ENCODE measurements around the gene KRT4. TPM values are rescaled to one million over a fixed set of nuclear protein-coding genes. Genes with fewer than 3 reads are reported as not detected.
"Not testable (repeated sequence)": the region's sequence is repeated elsewhere in the genome, so short reads cannot be mapped to it uniquely, and the experiment has no call there.

Gene KRT4
- total and polyA plus RNA-seq, 3 donors from 2014 or later = 0.19 TPM; not detected in 2

DNA sequence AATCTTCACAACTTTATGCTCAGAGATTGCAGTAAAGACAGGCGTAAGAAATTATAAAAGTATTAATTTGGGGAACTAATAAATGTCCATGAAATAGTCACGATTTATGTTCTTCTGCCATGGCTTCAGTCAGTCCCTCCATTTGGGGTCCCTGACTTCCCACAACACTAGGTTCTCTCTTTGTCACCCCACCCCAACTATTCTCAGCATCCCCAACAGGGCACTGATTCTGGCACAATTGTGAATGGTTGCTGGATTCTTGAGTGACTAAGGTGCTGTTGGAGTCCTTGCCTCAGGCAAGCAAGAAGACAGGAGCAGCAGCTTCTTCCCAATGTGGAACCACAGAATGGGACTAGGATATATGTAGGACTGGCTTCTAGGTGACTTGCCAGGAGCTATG is 52.1 kb downstream of the KRT4 start:
- Histone ChIP-seq H3K4me1 (no peaks in the 10 kb centered on the region), H3K27ac (no peak overlapping the region), H3K9me3 (no peaks in the 10 kb centered on the region), H3K4me3 (no peak overlapping the region), H3K27me3 (no peaks in the 10 kb centered on the region), H3K36me3 (ENCODE audit: low read depth, missing control alignments) (no peaks in the 10 kb centered on the region)
- WGBS, 2 donors = 71 to 96% methylated on average over 2 of the region's 2 CpGs
- intact Hi-C loops (cut with DNase I; ENCODE audit: low total_unique reads) = no loop called here
- DNase-seq = no peak
- TF ChIP-seq, protein P1, sequence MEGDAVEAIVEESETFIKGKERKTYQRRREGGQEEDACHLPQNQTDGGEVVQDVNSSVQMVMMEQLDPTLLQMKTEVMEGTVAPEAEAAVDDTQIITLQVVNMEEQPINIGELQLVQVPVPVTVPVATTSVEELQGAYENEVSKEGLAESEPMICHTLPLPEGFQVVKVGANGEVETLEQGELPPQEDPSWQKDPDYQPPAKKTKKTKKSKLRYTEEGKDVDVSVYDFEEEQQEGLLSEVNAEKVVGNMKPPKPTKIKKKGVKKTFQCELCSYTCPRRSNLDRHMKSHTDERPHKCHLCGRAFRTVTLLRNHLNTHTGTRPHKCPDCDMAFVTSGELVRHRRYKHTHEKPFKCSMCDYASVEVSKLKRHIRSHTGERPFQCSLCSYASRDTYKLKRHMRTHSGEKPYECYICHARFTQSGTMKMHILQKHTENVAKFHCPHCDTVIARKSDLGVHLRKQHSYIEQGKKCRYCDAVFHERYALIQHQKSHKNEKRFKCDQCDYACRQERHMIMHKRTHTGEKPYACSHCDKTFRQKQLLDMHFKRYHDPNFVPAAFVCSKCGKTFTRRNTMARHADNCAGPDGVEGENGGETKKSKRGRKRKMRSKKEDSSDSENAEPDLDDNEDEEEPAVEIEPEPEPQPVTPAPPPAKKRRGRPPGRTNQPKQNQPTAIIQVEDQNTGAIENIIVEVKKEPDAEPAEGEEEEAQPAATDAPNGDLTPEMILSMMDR (IDR thresholded peaks at IDR 0.05) = no peak
- TF ChIP-seq POLR2A (IDR thresholded peaks at IDR 0.05) = no peak

DNA sequence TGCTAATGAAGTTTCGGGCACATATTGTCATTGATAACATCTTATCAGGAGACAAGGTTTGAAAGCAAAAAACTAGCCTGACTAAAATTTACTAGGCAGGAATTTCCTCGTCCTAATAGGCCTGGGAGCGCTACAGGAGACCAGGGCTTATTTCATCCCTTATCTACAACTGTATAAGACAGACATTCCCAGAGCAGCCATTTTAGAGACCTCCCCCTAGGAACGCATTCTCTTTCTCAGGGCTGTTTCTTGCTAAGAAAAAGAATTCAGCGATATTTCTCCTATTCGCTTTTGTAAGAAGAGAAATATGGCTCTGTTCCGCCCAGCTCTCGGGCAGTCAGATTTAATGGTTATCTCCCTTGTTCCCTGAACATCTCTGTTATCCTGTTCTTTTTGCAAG is 52.7 kb downstream of the KRT4 start:
- H3K4me3 ChIP-seq; DNase-seq; H3K4me1 ChIP-seq; intact Hi-C loops (cut with DNase I; ENCODE audit: low total_unique reads); H3K27me3 ChIP-seq; H3K36me3 ChIP-seq (ENCODE audit: low read depth, missing control alignments); H3K27ac ChIP-seq; H3K9me3 ChIP-seq: not testable (repeated sequence)
- WGBS, 2 donors = 79 to 80% methylated on average over 8 of the region's 8 CpGs

DNA sequence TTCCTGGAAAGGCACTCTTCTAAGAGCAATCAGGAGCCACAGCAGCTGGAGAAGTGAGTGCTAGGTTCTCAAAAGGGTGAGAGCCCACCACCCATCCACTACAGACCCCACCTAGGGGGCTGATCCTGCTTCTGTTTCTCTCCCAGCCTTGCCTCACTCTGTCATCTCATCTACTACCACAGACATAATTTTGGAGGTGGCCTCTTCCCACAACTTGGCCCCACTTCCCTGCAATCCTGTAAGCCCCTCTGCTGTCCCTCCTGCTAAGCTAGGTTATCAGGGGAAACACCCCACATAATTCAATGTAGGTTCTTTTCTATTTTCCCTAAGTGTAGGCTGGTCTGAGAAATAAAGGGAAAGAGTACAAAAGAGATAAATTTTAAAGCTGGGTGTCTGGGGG is 53.3 kb downstream of the KRT4 start:
- no peak overlapping the region for H3K4me3 ChIP-seq
- no peak for DNase-seq
- intact Hi-C loops (cut with DNase I; ENCODE audit: low total_unique reads) = no loop called here
- H3K4me1 ChIP-seq = no peaks in the 10 kb centered on the region
- H3K9me3 ChIP-seq = no peaks in the 10 kb centered on the region
- no peak for TF ChIP-seq POLR2A (IDR thresholded peaks at IDR 0.05)
- TF ChIP-seq, protein P1 (IDR thresholded peaks at IDR 0.05) = no peak
- no peak overlapping the region for H3K27ac ChIP-seq
- H3K36me3 ChIP-seq (ENCODE audit: low read depth, missing control alignments) = no peaks in the 10 kb centered on the region
- no peaks in the 10 kb centered on the region for H3K27me3 ChIP-seq

DNA sequence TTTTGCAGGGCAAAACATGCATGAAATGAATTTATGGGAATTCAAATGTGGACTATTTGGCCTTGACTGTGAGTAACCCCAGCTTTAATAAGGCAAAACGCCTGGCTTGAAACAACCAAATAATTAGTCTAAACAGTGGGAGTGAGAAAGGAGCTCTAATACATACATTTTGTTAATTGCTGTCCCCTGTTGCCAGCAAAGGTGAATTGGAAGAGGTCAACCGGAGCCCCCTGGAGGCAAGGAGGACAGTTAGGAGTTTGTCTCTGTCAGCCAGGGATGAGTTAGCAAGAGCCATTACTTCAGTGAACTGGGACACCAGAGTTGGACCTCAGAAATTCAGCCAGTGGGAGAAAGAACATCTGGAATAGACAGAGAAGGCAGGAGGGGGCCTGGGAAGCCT is 54.2 kb downstream of the KRT4 start:
- no peak for DNase-seq
- no peaks in the 10 kb centered on the region for H3K9me3 ChIP-seq
- no peaks in the 10 kb centered on the region for H3K4me1 ChIP-seq
- no peak for TF ChIP-seq POLR2A (IDR thresholded peaks at IDR 0.05)
- TF ChIP-seq, protein P1 (IDR thresholded peaks at IDR 0.05) = no peak
- no peak overlapping the region for H3K4me3 ChIP-seq
- no peaks in the 10 kb centered on the region for H3K36me3 ChIP-seq (ENCODE audit: low read depth, missing control alignments)
- no peak overlapping the region for H3K27ac ChIP-seq
- H3K27me3 ChIP-seq = no peaks in the 10 kb centered on the region
- WGBS, 2 donors = 20 to 35% methylated on average over 2 of the region's 2 CpGs
- intact Hi-C loops (cut with DNase I; ENCODE audit: low total_unique reads) = no loop called here

DNA sequence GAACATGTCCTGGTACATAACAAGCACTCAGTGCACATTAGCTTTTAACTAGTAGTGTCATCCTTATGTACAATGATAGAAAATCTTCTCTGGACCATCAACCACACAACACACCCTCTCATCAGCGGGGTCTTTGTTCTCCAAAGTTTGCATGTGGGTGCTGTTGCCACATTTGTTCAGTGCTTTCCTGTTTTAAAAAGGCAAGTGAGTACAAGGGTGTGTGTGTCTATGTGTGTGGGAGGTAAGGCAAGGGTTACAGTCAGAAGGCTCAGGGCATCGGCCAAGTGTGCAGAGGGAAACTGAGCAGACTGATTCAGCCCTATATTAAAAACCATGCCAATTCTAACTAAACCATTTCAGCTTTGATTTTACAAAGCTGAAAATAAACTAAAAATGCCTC is 54.7 kb downstream of the KRT4 start:
- TF ChIP-seq POLR2A (IDR thresholded peaks at IDR 0.05) = no peak
- intact Hi-C loops (cut with DNase I; ENCODE audit: low total_unique reads) = no loop called here
- H3K27me3 ChIP-seq = no peaks in the 10 kb centered on the region

DNA sequence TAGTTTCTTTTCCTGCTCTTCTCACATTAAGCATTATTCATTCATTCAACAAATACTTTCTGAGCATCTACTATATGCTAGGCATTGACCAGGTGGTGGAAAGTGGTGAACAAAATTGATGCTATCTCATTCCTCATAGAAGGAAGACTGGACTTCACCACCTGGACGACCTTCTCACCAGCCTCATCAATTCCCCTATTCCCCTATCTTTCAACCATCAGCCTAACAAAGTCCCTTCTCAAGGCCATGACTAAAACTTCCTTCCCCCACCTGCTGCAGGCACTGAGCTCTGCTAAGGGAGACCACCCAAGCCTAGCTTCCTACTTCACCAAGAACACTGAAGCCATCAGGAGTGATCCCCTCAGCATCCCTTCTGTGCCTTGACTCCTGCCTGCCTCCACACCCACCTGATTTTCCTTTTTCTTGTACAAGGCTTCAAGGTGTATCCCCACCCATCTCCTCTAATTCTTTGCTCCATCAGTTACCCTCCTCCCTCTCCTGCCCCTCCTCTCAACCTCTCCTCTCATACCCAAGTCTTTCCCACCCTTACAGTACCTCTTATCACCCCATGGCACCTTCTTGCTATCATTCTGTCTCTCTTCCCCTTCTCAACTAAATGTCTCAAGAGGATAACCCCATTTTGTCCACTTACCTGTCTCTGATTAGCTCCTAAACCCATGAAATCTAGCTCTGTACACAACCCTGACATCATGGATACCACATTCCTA is 56.3 kb downstream of the KRT4 start:
- WGBS, 2 donors = 42 to 64% methylated on average over 1 of the region's 1 CpG
- H3K27ac ChIP-seq = no peak overlapping the region
- intact Hi-C loops (cut with DNase I; ENCODE audit: low total_unique reads) = no loop called here
- H3K9me3 ChIP-seq = no peaks in the 10 kb centered on the region
- no peaks in the 10 kb centered on the region for H3K4me1 ChIP-seq
- TF ChIP-seq, protein P1 (IDR thresholded peaks at IDR 0.05) = no peak
- TF ChIP-seq POLR2A (IDR thresholded peaks at IDR 0.05) = no peak
- DNase-seq = no peak
- no peaks in the 10 kb centered on the region for H3K36me3 ChIP-seq (ENCODE audit: low read depth, missing control alignments)
- no peaks in the 10 kb centered on the region for H3K27me3 ChIP-seq
- H3K4me3 ChIP-seq = no peak overlapping the region

More for the DNA sequence above, 54.7 kb downstream of the KRT4 start:
- Histone ChIP-seq H3K36me3 (ENCODE audit: low read depth, missing control alignments) (no peaks in the 10 kb centered on the region), H3K27ac (no peak overlapping the region), H3K9me3 (no peaks in the 10 kb centered on the region), H3K4me3 (no peak overlapping the region), H3K4me1 (no peaks in the 10 kb centered on the region)
- 29 to 42% methylated on average over 2 of the region's 2 CpGs for WGBS, 2 donors
- no peak for DNase-seq

Measured in testis (tissue), 3 donors.